ENCODE results near the gene FAM111B. TPM values are rescaled to one million over a fixed set of nuclear protein-coding genes. Genes with fewer than 3 reads are reported as not detected.

FAM111B gene
- total and polyA plus RNA-seq, 2 of the 8 experiments (the other 6 are each of a cell fraction or from before 2014, with no cell fraction given), result 4.8 to 38.1 TPM

DNA sequence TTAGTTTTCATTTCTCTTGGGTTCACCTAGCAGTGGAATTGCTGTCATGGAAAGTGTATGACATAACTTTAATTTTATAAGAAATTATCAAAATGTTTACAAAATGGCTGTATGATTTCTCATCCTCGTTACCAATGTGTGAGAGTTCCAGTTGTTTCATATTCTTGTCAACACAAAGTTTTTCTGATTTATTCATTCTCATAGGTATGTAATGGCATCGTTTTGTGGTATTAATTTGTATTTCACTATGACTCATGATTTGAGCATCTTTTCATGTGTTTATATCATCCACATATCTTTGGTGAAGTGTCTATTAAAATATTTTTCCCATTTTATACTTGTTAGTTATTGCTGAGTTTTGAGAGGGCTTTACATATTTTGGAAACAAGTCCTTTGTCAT, 5.5 kb downstream of the FAM111B start (continued):
- TF ChIP-seq ATF2 (IDR thresholded peaks at IDR 0.05; ENCODE audit: low read length), result no peak
- TF ChIP-seq CHD7 (IDR thresholded peaks at IDR 0.05; ENCODE audit: insufficient replicate concordance, low read length), result no peak
- TF ChIP-seq ZNF274 (IDR thresholded peaks at IDR 0.05; ENCODE audit: borderline replicate concordance, extremely low read depth, low read length), result no peak
- no peak for TF ChIP-seq TAF1 (IDR thresholded peaks at IDR 0.05; ENCODE audit: low read depth, low read length)
- no peak for TF ChIP-seq FOSL1 (IDR thresholded peaks at IDR 0.05; ENCODE audit: insufficient read depth, low read depth, low read length)
